ENCODE results near the gene KIF21B. TPM values are rescaled to one million over a fixed set of nuclear protein-coding genes. Genes with fewer than 3 reads are reported as not detected.

Gene KIF21B
- total and polyA plus RNA-seq, 2 of the 4 experiments (the other 2 are of a cell fraction): 0.36 to 0.55 TPM

DNA sequence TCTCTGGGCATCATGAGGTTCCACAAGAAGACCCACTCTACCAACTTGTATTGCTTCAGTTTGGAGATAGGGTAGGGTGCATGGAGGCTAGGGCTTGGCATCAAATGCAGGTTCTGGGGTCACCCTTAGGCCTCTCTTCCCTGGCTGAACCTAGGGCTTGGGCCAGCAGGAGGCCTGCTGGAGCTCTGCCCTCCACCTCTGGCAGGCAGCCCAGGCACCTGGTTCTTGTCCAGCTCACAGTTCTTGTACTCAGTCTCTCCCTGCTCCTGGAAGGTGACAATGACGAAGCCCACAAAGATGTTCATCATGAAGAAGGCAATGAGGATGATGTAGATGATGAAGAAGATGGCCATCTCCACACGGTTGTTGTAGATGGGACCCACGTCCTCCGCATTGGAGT, 37.5 kb upstream of the KIF21B start:
- Histone ChIP-seq H3K27me3 (ENCODE audit: control insufficient read depth, insufficient read depth, low read length) (peaks cover 66% of the 10 kb centered on the region), H3K14ac (replicated peaks; ENCODE audit: low read depth, low read length) (no peak overlapping the region), H3K23ac (ENCODE audit: low read depth, low read length) (no peak overlapping the region), H3K4ac (ENCODE audit: low read depth, low read length) (no peak overlapping the region), H2AK5ac (ENCODE audit: low read depth, low read length) (no peak overlapping the region), H2BK15ac (ENCODE audit: low read depth, low read length) (no peak overlapping the region), H3K18ac (ENCODE audit: low read depth, low read length) (no peak overlapping the region), H3K4me3 (ENCODE audit: insufficient read depth, low read depth, low read length) (no peak overlapping the region), H2BK20ac (ENCODE audit: low read depth, low read length) (no peak overlapping the region), H3K4me2 (ENCODE audit: low read depth, low read length) (no peak overlapping the region), H2BK120ac (ENCODE audit: low read depth, low read length) (no peak overlapping the region), H3K79me1 (ENCODE audit: low read depth in 1 of 2, low read length in 2 of 2) (no peaks in the 10 kb centered on the region), H4K91ac (ENCODE audit: insufficient read depth, low read depth, low read length) (no peak overlapping the region), H3K9me1 (ENCODE audit: insufficient read depth, low read length) (no peaks in the 10 kb centered on the region), H3K9ac (ENCODE audit: low read depth, low read length) (no peak overlapping the region), H4K8ac (ENCODE audit: low read depth in 2 of 2, low read length in 2 of 2) (no peak overlapping the region), H3K9me3 (ENCODE audit: control insufficient read depth, insufficient read depth, low read length) (no peaks in the 10 kb centered on the region), H2BK5ac (ENCODE audit: low read depth, low read length, poor library complexity, severe bottlenecking) (no peak overlapping the region), H4K20me1 (ENCODE audit: insufficient read depth, low read length) (no peaks in the 10 kb centered on the region), H2AFZ (replicated peaks; ENCODE audit: low read length, poor library complexity) (no peak overlapping the region), H3K27ac (ENCODE audit: insufficient read depth, low read length) (no peak overlapping the region), H3K56ac (ENCODE audit: extremely low read depth, insufficient read depth, low read length) (no peak overlapping the region), H2AK9ac (replicated peaks; ENCODE audit: low read depth, low read length, poor library complexity) (no peak overlapping the region), H3K4me1 (ENCODE audit: control insufficient read depth, insufficient read depth, low read length) (no peaks in the 10 kb centered on the region), H4K5ac (ENCODE audit: low read depth, low read length) (no peak overlapping the region), H3K36me3 (ENCODE audit: control insufficient read depth, insufficient read depth, low read length) (no peaks in the 10 kb centered on the region)
- dilution Hi-C loops (cut with HindIII; ENCODE audit: low sequenced_read_pairs, unreplicated experiment): no loop called here
- intact Hi-C loops (cut with micrococcal nuclease): no loop called here
- DNase-seq (no peak), ATAC-seq (ENCODE audit: low read depth) (no peak)
- no TSS peak for BruUV-seq (replicated peaks)
- ChIA-PET CTCF (no interaction called here), POLR2A (ENCODE audit: unreplicated experiment) (no interaction called here)
- TF ChIP-seq NFE2L2 (IDR thresholded peaks at IDR 0.05; ENCODE audit: low read depth, low read length): no peak
- TF ChIP-seq MXI1 (IDR thresholded peaks at IDR 0.05; ENCODE audit: borderline replicate concordance, low read depth, low read length): no peak
- no peak for TF ChIP-seq RAD21 (IDR thresholded peaks at IDR 0.05; ENCODE audit: low read length)
- TF ChIP-seq CEBPB (IDR thresholded peaks at IDR 0.05; ENCODE audit: low read depth, low read length): no peak
- TF ChIP-seq CHD1 (IDR thresholded peaks at IDR 0.05; ENCODE audit: low read depth, low read length): no peak
- TF ChIP-seq RFX5 (IDR thresholded peaks at IDR 0.05; ENCODE audit: low read depth, low read length): no peak
- TF ChIP-seq FOS (IDR thresholded peaks at IDR 0.05; ENCODE audit: low read depth, low read length): no peak
- TF ChIP-seq, protein P1, sequence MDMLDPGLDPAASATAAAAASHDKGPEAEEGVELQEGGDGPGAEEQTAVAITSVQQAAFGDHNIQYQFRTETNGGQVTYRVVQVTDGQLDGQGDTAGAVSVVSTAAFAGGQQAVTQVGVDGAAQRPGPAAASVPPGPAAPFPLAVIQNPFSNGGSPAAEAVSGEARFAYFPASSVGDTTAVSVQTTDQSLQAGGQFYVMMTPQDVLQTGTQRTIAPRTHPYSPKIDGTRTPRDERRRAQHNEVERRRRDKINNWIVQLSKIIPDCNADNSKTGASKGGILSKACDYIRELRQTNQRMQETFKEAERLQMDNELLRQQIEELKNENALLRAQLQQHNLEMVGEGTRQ (IDR thresholded peaks at IDR 0.05; ENCODE audit: low read depth, low read length): no peak
- TF ChIP-seq, protein P2, sequence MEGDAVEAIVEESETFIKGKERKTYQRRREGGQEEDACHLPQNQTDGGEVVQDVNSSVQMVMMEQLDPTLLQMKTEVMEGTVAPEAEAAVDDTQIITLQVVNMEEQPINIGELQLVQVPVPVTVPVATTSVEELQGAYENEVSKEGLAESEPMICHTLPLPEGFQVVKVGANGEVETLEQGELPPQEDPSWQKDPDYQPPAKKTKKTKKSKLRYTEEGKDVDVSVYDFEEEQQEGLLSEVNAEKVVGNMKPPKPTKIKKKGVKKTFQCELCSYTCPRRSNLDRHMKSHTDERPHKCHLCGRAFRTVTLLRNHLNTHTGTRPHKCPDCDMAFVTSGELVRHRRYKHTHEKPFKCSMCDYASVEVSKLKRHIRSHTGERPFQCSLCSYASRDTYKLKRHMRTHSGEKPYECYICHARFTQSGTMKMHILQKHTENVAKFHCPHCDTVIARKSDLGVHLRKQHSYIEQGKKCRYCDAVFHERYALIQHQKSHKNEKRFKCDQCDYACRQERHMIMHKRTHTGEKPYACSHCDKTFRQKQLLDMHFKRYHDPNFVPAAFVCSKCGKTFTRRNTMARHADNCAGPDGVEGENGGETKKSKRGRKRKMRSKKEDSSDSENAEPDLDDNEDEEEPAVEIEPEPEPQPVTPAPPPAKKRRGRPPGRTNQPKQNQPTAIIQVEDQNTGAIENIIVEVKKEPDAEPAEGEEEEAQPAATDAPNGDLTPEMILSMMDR (conservative IDR thresholded peaks at IDR 0.05; ENCODE audit: low read depth, low read length): no peak
- TF ChIP-seq, protein P3, sequence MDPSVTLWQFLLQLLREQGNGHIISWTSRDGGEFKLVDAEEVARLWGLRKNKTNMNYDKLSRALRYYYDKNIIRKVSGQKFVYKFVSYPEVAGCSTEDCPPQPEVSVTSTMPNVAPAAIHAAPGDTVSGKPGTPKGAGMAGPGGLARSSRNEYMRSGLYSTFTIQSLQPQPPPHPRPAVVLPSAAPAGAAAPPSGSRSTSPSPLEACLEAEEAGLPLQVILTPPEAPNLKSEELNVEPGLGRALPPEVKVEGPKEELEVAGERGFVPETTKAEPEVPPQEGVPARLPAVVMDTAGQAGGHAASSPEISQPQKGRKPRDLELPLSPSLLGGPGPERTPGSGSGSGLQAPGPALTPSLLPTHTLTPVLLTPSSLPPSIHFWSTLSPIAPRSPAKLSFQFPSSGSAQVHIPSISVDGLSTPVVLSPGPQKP (IDR thresholded peaks at IDR 0.05; ENCODE audit: borderline replicate concordance, low read depth, low read length): no peak
- TF ChIP-seq MAFK (IDR thresholded peaks at IDR 0.05; ENCODE audit: low read depth, low read length): no peak
- 44% methylated on average over 4 of the region's 4 CpGs; no CpG with 5 or more reads in 1 of the 2 experiments for WGBS, 2 experiments (ENCODE audit: extremely low coverage in 2 of 2, insufficient read length in 1 of 2)
- in situ Hi-C loops (cut with MboI; ENCODE audit: low sequenced_read_pairs): no loop called here

All from IMR-90 (cell line).